Transverse colon (tissue), 4 donors: ENCODE measurements around the gene DNAL4.

Source experiments
- CTCF ChIP-seq, 5 experiments: fragments of 200-600 bp in 3 of 5; fragments of 450-650 bp in 2 of 5; sonication (generic) in 3 of 5; IDR thresholded peaks; 1 replicate in 2 of 5; 2 replicates in 3 of 5; pipeline ENCODE4 v1.5.1; 2016 to 2017; ENCODE audit warnings: antibody characterized with exemption in 5 of 5, inconsistent platforms in 3 of 5, mild to moderate bottlenecking in 2 of 5, moderate library complexity in 1 of 5
- EP300 ChIP-seq: sonication (generic); formaldehyde crosslinking; IDR thresholded peaks from one replicate; pipeline ENCODE4 v1.6.1; 2017; ENCODE audit warnings: antibody characterized with exemption, low read depth
- POLR2A ChIP-seq: fragments of 450-650 bp; IDR thresholded peaks from one replicate; pipeline ENCODE4 v1.6.1; 2016; ENCODE audit warnings: antibody characterized with exemption, mild to moderate bottlenecking, moderate library complexity
- POLR2AphosphoS5 ChIP-seq, 3 donors: sonication (generic); formaldehyde crosslinking; IDR thresholded peaks; one replicate each; pipeline ENCODE4 v1.6.1; 2016; ENCODE audit warnings: antibody characterized with exemption in 3 of 3

GRCh38 chr22:38761202-38762162, 32.5 kb downstream of the DNAL4 start:
- no peak for TF ChIP-seq POLR2A
- no peak for TF ChIP-seq CTCF (IDR thresholded peaks at IDR 0.05)
- no peak for TF ChIP-seq EP300
- TF ChIP-seq POLR2AphosphoS5 (IDR thresholded peaks at IDR 0.05): no peak
